HTR-8/SVneo (cell line): ENCODE measurements around the gene TSC22D4.
A peak's percentile ranks its signal among the peaks of the same experiment; 100 is the strongest.

Source experiments
- DNase-seq: peaks from one replicate; pipeline ENCODE4 v3.0.0; 2011; ENCODE audit warnings: low spot score, mixed read lengths; ENCODE audit not compliant: insufficient read length
- FAIRE-seq: peaks from 2 replicates; lab custom pipeline; 2011; peaks lifted over from hg19 to GRCh38; lab: Jason Lieb, UNC

Gene TSC22D4

DNA sequence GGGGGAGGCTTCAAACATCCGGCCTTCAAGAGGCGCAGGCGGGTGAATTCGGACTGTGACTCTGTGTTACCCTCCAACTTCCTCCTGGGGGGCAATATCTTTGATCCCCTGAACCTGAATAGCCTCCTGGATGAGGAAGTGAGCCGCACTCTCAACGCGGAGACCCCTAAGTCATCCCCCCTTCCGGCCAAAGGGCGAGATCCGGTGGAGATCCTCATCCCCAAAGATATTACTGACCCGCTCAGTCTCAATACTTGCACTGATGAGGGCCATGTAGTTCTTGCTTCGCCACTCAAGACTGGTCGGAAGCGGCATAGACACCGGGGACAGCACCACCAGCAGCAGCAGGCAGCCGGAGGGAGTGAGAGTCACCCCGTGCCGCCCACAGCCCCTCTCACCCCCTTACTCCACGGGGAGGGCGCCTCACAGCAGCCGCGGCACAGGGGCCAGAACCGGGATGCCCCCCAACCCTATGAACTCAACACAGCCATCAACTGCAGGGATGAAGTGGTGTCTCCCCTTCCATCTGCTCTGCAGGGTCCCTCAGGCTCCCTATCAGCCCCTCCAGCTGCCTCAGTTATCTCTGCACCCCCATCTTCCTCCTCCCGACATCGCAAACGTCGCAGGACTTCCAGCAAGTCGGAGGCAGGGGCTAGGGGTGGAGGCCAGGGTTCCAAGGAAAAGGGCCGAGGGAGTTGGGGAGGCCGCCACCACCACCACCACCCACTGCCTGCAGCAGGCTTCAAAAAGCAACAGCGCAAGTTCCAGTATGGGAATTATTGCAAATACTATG lies 48.3 kb downstream of the TSC22D4 start:
- FAIRE-seq, result no peak

DNA sequence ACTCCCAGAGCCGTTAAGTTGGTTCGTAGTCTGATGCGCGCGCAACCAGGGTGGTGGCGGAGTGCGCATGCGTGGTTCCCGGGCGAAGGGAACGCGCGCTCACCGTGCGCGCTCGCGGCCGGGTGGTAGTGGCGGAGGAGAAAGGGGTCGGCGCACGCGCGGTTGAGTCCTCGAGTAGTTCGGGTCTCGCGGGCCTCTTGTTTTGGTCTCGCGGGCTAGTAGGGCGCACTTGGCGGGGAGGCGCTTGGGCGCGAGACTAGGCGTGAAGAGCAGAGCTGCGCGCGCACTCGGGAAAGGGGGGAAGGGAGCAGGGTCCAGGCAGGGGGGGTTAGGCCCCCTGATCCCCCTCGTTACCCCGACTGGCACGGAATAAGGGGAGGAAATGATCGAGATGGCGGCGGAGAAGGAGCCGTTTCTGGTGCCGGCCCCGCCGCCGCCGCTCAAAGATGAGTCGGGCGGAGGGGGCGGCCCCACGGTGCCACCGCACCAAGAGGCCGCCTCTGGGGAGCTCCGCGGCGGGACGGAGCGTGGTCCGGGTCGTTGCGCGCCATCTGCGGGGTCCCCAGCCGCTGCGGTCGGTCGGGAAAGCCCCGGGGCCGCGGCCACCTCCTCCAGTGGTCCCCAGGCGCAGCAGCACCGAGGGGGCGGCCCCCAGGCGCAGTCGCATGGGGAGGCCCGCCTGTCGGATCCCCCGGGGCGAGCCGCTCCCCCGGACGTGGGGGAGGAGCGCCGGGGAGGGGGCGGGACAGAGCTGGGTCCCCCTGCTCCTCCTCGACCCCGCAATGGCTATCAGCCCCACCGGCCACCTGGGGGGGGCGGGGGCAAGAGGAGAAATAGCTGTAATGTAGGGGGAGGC lies 49.1 kb downstream of the TSC22D4 start, which contains the start of gene MEPCE:
Gene MEPCE, plus strand, starts transcription at position 195 of the 856 bp plus-strand sequence. Its CDS starts 188 bp downstream, at position 383.
- peak; percentile 67 for FAIRE-seq

More for the DNA sequence above, 48.3 kb downstream of the TSC22D4 start:
- no peak for DNase-seq

DNA sequence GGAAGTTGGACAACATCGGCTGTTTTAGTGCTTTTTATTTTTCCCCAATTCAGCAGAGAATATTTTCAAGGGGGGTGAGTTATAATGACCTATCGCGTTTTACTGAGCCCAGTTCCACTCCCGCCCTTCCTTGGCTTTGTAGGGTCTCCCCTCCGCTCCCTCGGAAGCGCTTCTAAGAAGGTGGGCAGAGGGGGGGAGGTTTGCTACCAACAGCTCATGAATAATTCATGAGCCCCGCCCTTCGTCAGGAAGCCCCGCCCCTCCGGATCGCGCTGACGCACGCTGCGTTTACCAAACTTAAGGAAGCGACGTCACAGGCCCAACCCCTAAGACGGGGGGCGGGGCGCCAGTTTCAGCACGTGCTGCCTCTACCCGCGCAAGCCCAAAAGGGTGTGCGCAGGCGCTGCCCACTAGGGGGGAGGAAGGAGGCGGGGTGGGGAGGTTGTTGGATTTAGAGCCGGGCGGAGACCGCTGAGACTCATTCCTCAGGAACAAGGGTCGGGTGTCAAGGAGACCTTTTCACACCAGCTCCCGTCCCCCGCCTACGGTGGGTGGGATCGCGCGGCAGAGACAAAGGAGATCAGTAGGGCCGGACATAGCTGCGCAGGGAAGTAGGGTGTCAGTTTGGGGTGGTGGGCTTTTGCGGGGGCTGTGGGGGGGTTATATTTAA lies 49.9 kb downstream of the TSC22D4 start:
- no peak for FAIRE-seq
- peak; percentile 87 for DNase-seq

More for the DNA sequence above, 49.1 kb downstream of the TSC22D4 start, which contains the start of gene MEPCE:
- DNase-seq, result peak; percentile 86

DNA sequence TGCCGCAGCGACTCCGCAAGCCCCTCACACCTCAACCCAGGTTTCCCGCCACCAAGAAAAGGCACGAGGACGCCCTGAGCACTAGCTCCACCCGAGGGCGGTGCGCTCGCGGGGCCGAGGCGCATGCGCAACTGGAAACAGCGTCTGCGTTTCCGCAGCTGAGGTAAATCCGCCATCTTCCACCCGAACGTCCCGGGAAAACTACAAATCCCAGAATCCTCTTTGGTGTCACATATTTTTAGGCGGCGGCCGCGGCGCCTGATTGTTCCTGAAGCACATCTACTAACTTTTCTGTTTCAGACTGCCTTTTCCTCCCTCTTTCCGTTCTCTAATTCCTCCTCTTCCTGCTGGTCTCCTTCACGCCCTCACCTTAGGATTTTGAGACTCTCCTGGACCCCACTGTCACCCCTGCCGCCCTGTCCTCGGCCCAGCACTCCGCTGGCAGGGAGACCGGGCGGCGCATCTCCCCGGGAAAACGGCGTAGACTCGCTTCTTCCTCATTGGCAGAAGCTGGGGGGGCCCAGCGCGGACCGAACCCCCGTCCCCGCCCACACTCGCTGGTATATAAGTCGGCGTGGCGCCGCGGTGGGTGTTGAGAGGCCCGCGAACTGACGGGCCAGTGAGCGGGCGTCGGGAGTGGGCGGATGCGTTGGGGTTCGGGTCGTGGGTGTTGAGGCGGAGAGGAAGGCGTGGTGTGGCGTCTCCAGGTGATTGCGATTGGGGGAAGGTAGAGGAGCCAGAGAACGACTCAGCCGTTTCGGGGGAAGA lies 50.6 kb downstream of the TSC22D4 start, which contains the start of gene ZCWPW1:
Gene ZCWPW1, minus strand, starts transcription at position 505 of the 768 bp plus-strand sequence. CDS start 8,054 bp downstream, outside the sequence.
- DNase-seq, result peak; percentile 74
- FAIRE-seq, result no peak

DNA sequence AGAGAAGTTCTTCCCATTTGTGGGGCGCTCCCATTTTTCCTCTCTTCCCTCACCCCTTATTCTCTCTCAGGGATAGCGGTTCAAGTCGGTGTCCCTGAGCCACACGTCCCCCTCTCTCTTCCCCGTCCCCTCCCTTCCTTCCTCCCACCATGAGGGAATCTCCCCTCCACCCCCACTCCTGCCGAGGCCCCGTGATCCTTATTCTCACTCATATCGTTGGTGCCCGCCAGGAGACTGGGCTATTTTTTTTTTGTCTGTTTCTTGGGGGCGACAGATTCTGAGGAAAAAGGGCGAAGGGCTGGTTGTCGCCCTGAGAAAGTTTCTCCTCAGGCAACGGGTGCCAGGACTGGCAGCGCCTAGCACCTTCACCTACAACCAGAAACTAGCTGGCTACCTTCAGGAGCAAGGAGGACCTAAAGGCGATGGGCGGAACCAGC lies 51.2 kb downstream of the TSC22D4 start:
- no peak for DNase-seq
- no peak for FAIRE-seq

DNA sequence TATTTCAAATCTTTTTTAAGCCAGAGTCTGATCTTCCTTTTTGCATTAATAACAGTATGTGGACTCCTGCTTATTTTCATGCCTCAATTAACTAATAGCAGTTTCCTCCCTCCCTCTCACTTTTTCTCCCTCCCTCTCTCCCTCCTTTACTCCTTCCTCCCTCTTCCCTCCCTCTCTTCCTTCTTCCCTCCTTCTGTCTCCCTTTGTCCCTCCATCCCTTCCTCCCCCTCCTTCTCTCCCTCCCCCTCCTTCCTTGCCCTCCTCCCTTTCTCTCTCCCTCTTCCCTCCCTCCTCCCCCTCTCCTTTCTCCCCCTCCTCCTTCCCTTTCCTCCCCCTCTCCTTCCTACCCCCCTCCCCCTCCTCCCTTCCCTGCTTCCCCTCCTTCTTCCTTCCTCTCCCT lies 52.5 kb downstream of the TSC22D4 start:
- DNase-seq, result no peak
- no peak for FAIRE-seq

DNA sequence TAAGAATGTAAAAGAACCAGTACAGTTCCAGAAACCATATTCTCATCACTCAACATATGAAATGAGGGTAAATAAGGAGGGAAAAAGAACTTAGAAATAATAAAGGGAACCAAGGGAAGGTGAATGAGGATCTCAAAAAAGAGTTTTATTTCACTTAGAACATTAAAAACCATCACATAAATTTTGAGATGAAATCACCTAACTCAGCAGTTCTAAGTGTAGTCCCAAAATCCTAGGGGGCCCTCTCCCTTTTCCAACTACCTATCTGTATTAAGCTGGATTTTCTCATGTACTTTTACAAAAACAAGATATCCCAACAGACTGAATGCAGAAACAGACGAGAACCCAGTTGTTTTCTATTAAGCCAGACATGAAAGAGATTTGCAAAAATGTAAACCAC lies 53.7 kb downstream of the TSC22D4 start:
- DNase-seq, result no peak
- FAIRE-seq, result no peak

DNA sequence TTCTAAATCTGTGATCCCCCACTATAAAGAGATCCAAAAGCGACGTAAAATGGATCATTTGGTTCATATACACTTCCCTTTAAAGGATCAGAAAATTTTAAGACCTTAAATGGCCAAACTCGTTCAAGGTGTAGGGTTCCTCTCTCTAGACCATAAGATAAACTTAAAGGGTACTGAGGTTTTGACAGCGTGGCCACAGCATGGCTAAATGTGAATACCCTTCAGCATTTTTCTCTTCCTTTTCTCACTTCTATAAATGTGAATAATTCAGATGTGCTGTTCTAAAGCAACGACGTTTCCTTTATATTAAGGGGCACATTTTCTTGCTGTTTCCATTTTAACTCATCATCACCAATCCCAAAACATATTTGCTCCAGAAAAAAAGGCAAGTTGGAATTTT lies 55.7 kb downstream of the TSC22D4 start:
- no peak for FAIRE-seq
- no peak for DNase-seq

DNA sequence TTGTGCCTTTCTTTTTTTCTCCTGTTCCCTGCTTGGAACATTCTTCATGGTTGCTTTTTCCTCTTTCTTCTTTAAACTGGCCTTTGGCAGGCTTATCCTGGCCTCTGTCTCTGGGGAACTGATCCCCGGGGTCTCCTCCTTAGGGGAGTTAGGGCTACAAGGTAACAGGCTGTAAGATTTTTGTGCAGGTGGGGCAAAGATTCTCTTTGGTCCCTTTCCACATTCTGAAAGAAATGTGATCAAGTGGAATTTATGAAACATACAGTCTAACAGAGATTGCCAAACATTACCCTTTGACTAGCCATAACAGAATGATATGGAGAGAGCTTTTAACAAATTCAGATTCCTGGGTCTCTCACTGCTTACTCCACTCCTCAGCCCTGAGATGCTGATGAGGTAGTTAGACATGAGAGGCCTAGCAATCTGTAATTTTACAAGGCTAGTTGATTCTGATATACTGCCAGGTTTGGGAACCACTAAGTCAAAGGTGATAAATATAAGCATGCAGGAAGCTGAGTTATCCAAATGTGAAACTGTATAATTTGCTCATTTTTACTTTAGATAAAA lies 59.3 kb downstream of the TSC22D4 start:
- no peak for FAIRE-seq

DNA sequence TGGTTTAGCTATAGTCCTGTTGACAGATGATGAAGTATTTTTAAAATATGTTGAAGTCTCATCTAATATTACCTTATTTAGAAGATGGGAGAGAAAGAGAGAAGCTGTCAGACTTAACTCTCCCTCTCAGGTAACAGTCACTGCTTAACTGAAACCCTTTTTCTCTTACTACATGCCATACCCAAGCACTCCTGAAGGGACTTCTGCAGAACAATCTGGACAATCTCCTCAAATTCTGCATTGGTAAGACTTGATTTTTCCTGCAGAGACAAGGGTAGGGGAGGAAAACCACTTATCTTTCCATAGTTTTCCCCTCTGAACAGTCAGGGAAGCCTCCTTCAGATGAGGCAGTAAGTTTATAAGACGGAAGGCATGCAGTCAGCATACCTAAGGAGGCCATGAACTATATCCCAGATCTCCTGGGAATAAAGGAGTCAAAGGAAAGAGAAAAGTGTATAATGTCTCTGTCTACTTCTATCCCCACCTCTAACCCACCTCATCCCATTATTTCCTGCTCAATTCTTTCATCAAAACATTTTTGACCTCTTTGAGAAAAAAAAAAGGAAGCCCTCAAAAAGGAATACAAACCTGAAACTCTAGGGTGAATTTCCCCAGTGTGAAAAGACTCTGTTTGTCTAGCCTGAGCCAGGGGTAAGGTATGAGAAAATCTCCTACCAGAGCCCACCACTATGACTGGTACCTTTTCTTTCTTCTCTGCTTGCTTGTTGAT lies 59.9 kb downstream of the TSC22D4 start:
- no peak for FAIRE-seq

More for the DNA sequence above, 59.3 kb downstream of the TSC22D4 start:
- DNase-seq, result no peak

More for the DNA sequence above, 59.9 kb downstream of the TSC22D4 start:
- DNase-seq, result no peak
